NCI-H1092 (cell line): ENCODE data around the gene SKAP1.
"Not testable (repeated sequence)": the region's sequence is repeated elsewhere in the genome, so short reads cannot be mapped to it uniquely, and the experiment has no call there.

Experiments
- DNase-seq: peaks from one replicate; lab custom pipeline; 2025; lab: John Stamatoyannopoulos, UW

The SKAP1 gene

DNA sequence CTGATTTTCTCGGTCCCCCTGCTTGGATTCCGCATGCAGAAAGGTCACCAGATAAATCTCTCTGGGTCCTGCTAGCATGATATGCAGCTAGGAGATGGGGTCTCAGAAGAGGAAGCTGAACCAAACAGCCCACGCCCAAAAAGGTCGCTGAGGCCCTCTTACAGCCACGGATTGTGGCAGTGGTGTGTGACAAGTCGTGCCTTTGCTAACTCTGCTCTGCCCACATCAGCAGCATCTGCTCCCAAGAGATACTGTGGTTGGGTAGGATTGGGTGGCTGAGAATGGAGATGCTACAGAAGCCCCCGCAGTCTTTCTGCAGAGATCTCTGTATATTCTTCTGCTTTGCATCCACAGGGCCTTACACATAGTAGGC, 15.2 kb upstream of the SKAP1 start:
- no peak for DNase-seq

GRCh38 chr17:48444516-48445247, 14.7 kb upstream of the SKAP1 start:
- no peak for DNase-seq

DNA sequence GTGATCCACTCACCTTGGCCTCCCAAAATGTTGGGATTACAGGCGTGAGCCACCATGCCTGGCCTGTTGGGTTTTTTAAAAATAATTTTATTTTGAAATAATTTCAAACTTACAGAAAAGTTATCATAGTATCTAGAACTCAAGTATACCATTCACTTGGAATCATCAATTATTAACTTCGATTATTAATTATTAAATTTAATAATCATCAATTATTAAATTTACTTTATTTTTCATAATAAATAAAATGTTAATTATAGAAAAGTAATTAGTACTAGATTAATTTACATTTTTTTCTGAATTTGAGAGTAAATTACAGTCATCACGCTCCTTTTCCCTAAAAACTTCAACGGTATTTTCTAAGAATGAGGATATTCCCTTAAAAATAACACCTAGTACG, 13.7 kb upstream of the SKAP1 start:
- no peak for DNase-seq

DNA sequence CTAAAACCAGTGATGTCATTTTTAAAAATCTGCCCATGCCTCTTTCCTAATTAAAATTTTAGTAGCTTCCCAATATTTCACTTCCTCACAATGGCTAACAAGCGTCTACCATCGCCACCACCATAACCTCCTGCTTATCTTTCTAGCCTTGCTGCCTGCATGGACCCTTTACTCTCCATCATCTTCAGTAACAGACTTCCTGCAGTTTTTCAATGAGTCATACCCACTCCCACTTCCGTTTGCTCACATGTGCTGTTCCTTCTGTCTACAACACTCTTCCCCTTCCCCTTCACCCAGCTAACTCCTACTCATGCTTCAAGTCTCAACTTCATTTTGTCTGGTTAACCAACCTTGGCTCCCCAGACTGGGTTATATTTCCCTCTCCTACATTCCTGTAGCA, 12.8 kb upstream of the SKAP1 start:
- DNase-seq, result no peak

DNA sequence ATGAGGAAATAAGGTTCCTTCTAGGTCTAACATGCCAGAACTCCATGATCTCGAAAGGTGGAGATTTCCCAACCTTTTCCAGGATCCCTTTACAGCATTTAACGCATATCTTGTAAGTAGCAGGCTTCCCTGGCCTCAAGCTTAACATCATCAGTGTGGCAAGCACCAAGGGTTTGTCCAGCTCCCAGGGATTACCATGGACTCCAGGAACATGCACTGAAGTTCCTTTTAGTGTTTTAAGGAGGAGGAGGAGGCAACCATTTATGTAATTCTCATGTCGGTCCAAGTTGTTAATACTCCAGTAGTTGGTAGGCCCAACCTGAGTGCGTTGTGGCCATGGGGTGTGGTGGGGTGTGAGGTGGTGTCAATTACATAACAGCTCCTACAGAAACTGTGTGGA, 11.8 kb upstream of the SKAP1 start:
- DNase-seq, result no peak

DNA sequence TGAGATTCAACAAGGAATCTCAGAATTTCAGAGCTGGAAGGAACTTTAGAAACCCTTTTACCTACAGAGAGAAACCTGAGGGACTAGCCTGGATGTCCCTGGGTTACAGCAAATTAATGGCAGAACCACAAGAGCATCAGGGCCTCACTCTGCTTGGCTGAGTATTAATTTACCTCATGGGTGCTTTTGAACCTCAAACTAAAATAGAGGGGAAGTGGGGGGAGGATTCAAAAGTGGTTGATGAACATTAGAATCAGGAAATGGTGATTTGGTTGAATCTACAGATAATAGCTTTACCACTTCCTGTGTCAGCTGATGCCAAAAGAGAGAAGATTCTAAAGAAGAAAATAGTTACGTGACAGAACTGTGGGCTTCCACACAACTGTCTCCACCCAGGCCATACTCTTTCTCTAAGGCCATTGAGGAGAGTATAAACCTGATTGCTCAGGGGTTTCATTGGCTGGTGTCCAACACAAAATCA, 11.3 kb upstream of the SKAP1 start:
- DNase-seq, result no peak

GRCh38 chr17:48440669-48441068, 10.7 kb upstream of the SKAP1 start:
- DNase-seq, result no peak

GRCh38 chr17:48439875-48440505, 10.0 kb upstream of the SKAP1 start:
- no peak for DNase-seq

DNA sequence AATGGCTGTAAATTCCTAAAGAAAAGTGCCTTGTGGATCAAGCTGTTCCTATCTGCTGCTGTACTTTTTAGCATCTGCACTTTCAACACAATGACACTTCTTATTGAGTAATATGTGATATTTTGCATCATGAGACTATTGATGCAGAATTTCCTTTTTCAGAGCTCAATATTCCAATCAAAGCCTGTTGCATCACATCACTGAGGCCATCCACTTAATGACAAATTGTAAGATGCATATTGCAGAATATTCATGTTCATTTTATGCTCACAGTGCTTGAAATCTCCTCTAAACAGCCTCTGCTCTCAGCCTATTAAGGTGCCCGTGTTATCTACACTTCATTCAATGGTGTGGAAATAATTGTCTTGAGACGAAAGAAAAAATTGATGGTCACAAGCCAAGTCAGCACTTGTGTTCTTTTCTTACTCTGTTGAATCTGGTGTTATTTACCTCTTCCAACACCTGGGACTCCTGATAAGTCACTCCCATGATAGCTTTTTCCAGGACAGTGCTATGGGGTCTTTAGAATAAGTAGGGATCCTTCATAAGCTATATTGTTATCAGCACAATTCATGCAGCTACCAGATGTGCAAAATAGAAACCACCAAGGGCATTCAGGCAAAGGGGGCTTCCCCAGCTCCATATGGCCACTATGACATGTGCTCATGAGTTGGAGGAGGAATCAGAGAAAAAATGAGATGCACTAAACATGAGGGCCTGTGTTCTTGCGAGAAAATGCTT, 9.3 kb upstream of the SKAP1 start:
- no peak for DNase-seq

DNA sequence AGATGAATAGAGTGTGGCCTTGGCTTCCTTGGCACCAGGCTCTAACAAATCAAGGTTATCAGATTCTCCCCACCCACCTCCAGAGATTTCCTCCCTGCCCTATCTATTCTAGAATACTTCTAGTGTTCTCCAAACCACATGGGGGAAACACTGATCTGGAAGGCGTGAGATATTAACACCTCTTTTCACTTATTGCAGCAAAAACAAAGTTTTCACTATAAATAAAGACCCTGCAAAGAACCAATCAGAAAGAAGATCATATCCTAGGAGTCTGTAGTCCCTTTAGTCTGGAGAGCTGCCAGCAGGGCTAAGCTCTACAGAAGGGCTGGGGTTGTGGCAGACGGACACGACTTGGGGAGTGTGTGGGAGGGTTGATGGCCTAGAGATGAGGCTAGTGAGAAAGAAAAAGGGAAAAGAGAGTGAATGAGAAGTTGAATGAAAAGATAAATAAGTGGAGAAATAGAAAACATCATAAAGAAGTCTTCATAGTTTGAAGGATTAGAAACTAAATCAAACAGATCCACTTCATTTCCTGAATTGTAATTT, 8.6 kb upstream of the SKAP1 start:
- DNase-seq, result no peak

GRCh38 chr17:48433896-48434295, 3.9 kb upstream of the SKAP1 start:
- DNase-seq, result no peak

DNA sequence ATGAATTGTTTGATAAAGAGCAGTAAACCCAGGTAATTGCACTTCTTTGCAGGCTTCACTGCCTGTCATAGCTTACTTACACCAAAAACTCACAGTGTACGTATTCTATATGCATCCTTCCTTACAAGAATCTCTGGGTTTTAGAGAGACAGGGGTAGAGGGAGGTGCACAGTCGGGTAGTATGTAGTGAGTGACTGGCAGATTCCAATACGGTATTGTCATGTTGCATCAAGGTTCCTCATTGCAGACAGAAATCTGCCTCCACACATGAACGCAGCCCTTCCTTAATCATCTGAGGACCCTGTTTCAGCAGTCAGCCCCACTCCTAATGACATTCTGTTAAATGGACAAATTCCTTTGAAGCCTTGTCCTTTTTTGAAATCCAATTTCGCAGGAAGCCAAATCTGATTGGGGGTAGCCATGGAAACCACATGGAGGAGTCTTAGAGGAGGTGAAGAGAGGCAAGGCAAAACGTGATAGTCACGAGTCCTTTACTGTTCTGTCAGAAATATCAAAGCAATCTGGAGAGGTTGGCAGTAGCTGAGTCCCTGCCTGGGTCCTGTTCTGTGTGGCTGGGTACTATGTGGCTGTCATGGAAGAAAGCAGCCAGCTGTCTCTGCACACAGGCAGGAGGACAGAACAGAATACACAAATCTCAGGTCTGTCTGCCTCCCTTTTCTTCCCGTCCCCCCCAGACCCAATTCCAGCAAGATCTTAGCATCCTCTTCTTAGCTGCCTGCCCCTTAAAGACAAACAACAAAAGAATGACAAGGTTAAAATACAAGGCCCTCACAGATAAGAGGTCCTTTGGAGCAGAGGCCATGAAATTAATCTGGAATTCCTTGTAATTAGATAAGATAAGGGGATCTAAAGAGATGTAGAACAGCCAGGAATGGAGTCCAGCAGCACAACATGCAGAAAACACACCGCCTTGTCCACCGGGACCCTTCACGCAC, 3.1 kb upstream of the SKAP1 start:
- no peak for DNase-seq

GRCh38 chr17:48429156-48429555, 858 bp downstream of the SKAP1 start:
- no peak for DNase-seq

- no peak for DNase-seq
Observed at GRCh38 chr17:48427598-48427997, 2.4 kb downstream of the SKAP1 start.

- DNase-seq, result no peak
Observed at GRCh38 chr17:48426761-48427500, 3.1 kb downstream of the SKAP1 start.

DNA sequence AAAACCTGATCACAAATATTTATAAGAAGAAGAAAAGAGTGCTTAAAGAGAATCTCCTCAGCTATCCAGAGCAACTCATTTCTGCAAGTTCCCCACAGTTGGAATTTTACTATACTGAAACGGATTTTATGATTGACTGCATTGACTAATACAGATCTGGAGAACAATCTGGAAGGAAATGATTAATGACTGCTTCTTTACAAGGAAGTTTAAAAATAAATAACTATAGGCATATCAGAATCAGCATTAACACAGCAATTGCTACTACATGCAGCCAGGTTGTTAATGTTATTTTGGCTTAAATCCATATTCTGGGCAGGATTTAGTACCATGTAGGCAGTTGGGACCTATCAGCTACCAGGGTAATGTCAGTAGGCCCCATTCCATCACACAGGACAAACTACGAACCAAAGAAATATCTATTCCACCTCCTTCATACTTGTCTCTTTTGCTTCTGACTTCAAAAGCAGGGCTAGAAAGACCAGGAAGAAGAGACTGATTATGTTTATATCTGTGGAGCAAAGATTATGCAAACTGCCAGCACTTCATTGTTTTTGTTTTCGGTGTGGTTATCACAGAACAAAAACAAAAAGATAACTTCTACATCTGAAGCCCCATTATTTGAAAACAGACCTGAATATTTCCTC, 3.9 kb downstream of the SKAP1 start:
- no peak for DNase-seq

DNA sequence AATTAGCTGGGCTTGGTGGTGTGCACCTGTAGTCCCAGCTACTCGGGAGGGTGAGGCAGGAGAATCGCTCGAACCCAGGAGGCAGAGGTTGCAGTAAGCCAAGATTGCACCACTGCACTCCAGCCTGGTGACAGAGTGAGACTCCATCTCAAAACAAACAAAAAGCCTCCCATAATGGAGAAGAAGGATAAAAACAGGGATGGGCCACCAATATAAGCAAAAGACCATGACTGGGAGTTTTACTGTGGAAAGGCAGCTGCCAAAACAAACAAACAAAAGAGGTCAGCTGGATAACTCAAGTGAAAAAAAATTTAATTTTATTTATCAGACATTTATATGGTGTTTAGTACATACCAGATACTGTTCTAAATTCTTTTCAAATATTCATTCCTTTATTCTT, 8.0 kb downstream of the SKAP1 start:
- DNase-seq, result not testable (repeated sequence)

- DNase-seq, result no peak
Observed at GRCh38 chr17:48420823-48421222, 9.2 kb downstream of the SKAP1 start.

DNA sequence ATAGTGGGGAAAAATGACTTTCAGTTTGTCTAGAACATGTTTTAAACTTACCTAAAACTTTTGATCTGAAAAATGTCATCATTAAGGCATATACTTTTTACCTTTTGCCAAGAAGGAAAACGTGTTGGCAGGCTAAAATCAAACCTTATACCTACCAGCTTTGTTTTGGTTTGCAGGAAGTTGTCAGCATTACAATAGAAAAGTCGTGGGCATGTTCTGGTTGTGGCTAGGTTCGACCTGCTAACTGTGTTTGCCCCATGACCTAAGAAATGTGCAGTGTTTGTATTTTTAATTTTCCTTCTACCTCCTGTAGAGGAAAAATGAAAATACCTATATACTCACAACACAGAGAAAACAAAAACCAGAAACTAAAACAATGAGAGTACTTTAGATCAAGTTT, 13.0 kb downstream of the SKAP1 start:
- no peak for DNase-seq

- DNase-seq, result no peak
Observed at GRCh38 chr17:48413613-48414405, 16.2 kb downstream of the SKAP1 start.
